WTC11 (cell line): ENCODE results near the gene SLC2A5.

Experiments used
- CTCF ChIP-seq: fragments of 200-600 bp; IDR thresholded peaks from 2 replicates; pipeline ENCODE4 v1.8.0; 2022; ENCODE audit warnings: antibody characterized with exemption
- JUN ChIP-seq: sonication (generic); formaldehyde crosslinking; IDR thresholded peaks from 2 replicates; pipeline ENCODE4 v1.8.0; 2023; ENCODE audit warnings: mild to moderate bottlenecking, missing genetic modification reagents
- NFE2L1 ChIP-seq: sonication (generic); formaldehyde crosslinking; IDR thresholded peaks from 2 replicates; pipeline ENCODE4 v1.8.1; 2023; ENCODE audit warnings: missing genetic modification reagents
- NR2C2 ChIP-seq: sonication (generic); formaldehyde crosslinking; IDR thresholded peaks from 2 replicates; pipeline ENCODE4 v1.8.0; 2022; ENCODE audit warnings: mild to moderate bottlenecking, missing genetic modification reagents
- TF ChIP-seq, protein P1 (sequence below): sonication (generic); formaldehyde crosslinking; conservative IDR thresholded peaks from 2 replicates; pipeline ENCODE4 v1.8.1; 2023; ENCODE audit warnings: mild to moderate bottlenecking, low read depth, missing genetic modification reagents, moderate library complexity

- no peak for TF ChIP-seq NR2C2 (CRISPR knock-in tag)
- TF ChIP-seq NFE2L1: no peak
- TF ChIP-seq, protein P1, sequence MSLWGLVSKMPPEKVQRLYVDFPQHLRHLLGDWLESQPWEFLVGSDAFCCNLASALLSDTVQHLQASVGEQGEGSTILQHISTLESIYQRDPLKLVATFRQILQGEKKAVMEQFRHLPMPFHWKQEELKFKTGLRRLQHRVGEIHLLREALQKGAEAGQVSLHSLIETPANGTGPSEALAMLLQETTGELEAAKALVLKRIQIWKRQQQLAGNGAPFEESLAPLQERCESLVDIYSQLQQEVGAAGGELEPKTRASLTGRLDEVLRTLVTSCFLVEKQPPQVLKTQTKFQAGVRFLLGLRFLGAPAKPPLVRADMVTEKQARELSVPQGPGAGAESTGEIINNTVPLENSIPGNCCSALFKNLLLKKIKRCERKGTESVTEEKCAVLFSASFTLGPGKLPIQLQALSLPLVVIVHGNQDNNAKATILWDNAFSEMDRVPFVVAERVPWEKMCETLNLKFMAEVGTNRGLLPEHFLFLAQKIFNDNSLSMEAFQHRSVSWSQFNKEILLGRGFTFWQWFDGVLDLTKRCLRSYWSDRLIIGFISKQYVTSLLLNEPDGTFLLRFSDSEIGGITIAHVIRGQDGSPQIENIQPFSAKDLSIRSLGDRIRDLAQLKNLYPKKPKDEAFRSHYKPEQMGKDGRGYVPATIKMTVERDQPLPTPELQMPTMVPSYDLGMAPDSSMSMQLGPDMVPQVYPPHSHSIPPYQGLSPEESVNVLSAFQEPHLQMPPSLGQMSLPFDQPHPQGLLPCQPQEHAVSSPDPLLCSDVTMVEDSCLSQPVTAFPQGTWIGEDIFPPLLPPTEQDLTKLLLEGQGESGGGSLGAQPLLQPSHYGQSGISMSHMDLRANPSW: no peak
- TF ChIP-seq CTCF: no peak
- TF ChIP-seq JUN (CRISPR knock-in tag): no peak
These were observed 4.2 kb downstream of the SLC2A5 start for GRCh38 chr1:9065213-9065751.
